Osteocyte (in vitro differentiated cells): Measurements from ENCODE around the gene DPYD. TPM values are rescaled to one million over a fixed set of nuclear protein-coding genes. Genes with fewer than 3 reads are reported as not detected.

ENCODE experiments used
- DNase-seq: peaks from one replicate; pipeline ENCODE4 v3.0.0; 2021; ENCODE audit warnings: mixed read lengths; ENCODE audit not compliant: unreplicated experiment; ENCODE audit errors: extremely low spot score
- H3K27ac Mint-ChIP-seq: one replicate; pipeline ENCODE4 v1.8.0; 2021; ENCODE audit warnings: mild to moderate bottlenecking, mixed read lengths; ENCODE audit not compliant: unreplicated experiment
- H3K27me3 Mint-ChIP-seq: one replicate; pipeline ENCODE4 v1.8.0; 2021; ENCODE audit warnings: mixed read lengths; ENCODE audit not compliant: unreplicated experiment
- H3K36me3 Mint-ChIP-seq: one replicate; pipeline ENCODE4 v1.8.0; 2021; ENCODE audit warnings: mixed read lengths; ENCODE audit not compliant: unreplicated experiment
- H3K4me1 Mint-ChIP-seq: one replicate; pipeline ENCODE4 v1.8.0; 2021; ENCODE audit warnings: mixed read lengths; ENCODE audit not compliant: unreplicated experiment
- H3K4me3 Mint-ChIP-seq: one replicate; pipeline ENCODE4 v1.8.0; 2021; ENCODE audit warnings: mild to moderate bottlenecking, moderate library complexity, mixed read lengths; ENCODE audit not compliant: unreplicated experiment
- H3K9me3 Mint-ChIP-seq: one replicate; pipeline ENCODE4 v1.8.0; 2021; ENCODE audit warnings: mixed read lengths; ENCODE audit not compliant: unreplicated experiment
- CTCF ChIP-seq: fragments of 200-600 bp; sonication (generic); IDR thresholded peaks from 2 replicates; pipeline ENCODE4 v1.5.0; 2021; ENCODE audit warnings: antibody characterized with exemption, mild to moderate bottlenecking, moderate library complexity
- total RNA-seq: library from RNA; stranded (reverse); gene quantifications from 2 replicates; pipeline ENCODE4 v1.2.1, GENCODE V29; 2021

DPYD gene
- total RNA-seq, 1 donor from 2014 or later, result 44.0 TPM

- Mint-ChIP-seq H3K27me3 (no peaks in the 10 kb centered on the region), H3K4me1 (peaks cover 33% of the 10 kb centered on the region), H3K4me3 (peak overlapping the region; percentile 39), H3K9me3 (no peaks in the 10 kb centered on the region), H3K36me3 (peaks cover 4% of the 10 kb centered on the region), H3K27ac (peak overlapping the region; percentile 89)
- DNase-seq, result no peak
- TF ChIP-seq CTCF, result no peak
These were observed 71.2 kb downstream of the DPYD start for GRCh38 chr1:97849345-97850340.

- Mint-ChIP-seq H3K9me3 (no peaks in the 10 kb centered on the region), H3K27ac (no peak overlapping the region), H3K36me3 (peaks cover 3% of the 10 kb centered on the region), H3K27me3 (no peaks in the 10 kb centered on the region), H3K4me1 (peaks cover 23% of the 10 kb centered on the region), H3K4me3 (no peak overlapping the region)
- no peak for TF ChIP-seq CTCF
- DNase-seq, result no peak
These were observed 75.0 kb downstream of the DPYD start for GRCh38 chr1:97845805-97846204.

- Mint-ChIP-seq H3K27ac (no peak overlapping the region), H3K4me3 (no peak overlapping the region), H3K27me3 (no peaks in the 10 kb centered on the region), H3K36me3 (peaks cover 7% of the 10 kb centered on the region), H3K4me1 (peaks cover 12% of the 10 kb centered on the region), H3K9me3 (no peaks in the 10 kb centered on the region)
- no peak for TF ChIP-seq CTCF
- no peak for DNase-seq
These were observed 76.2 kb downstream of the DPYD start for GRCh38 chr1:97844552-97845089.

- no peaks in the 10 kb centered on the region for H3K27me3 Mint-ChIP-seq
- H3K36me3 Mint-ChIP-seq, result peaks cover 8% of the 10 kb centered on the region
- no peak for DNase-seq
- no peak overlapping the region for H3K4me3 Mint-ChIP-seq
- H3K9me3 Mint-ChIP-seq, result no peaks in the 10 kb centered on the region
- H3K27ac Mint-ChIP-seq, result no peak overlapping the region
- peaks cover 4% of the 10 kb centered on the region for H3K4me1 Mint-ChIP-seq
- no peak for TF ChIP-seq CTCF
These were observed 79.5 kb downstream of the DPYD start for GRCh38 chr1:97841338-97841737.

GRCh38 chr1:97837161-97837560 is 83.7 kb downstream of the DPYD start:
- Mint-ChIP-seq H3K4me3 (no peak overlapping the region), H3K27me3 (no peaks in the 10 kb centered on the region), H3K4me1 (peaks cover 8% of the 10 kb centered on the region), H3K36me3 (peaks cover 6% of the 10 kb centered on the region), H3K9me3 (no peaks in the 10 kb centered on the region), H3K27ac (no peak overlapping the region)
- DNase-seq, result no peak
- TF ChIP-seq CTCF, result no peak
